Kidney (tissue), 14 donors: Measurements from ENCODE around the gene TMEM91. TPM values are rescaled to one million over a fixed set of nuclear protein-coding genes. Genes with fewer than 3 reads are reported as not detected.

Experiments
- DNase-seq, 5 donors: peaks; one replicate each; pipeline ENCODE4 v3.0.0-alpha.2; 2013 to 2020
- FAIRE-seq: peaks from 2 replicates; lab custom pipeline; 2012; peaks lifted over from hg19 to GRCh38; lab: Jason Lieb, UNC
- H3K27ac ChIP-seq, 2 donors: one replicate each; pipeline ENCODE4 v1.7.0; 2013; ENCODE audit warnings: low read depth in 2 of 2, low read length in 2 of 2, inconsistent platforms in 1 of 2
- H3K27me3 ChIP-seq: one replicate; pipeline ENCODE4 v1.7.1; 2013; ENCODE audit warnings: low read length, inconsistent platforms; ENCODE audit not compliant: control insufficient read depth, insufficient read depth
- H3K36me3 ChIP-seq, 3 donors: one replicate each; pipeline versions ENCODE4 v1.7.0 to v1.7.1; 2013; ENCODE audit warnings: low read length in 3 of 3, control low read depth in 1 of 3, inconsistent platforms in 1 of 3; ENCODE audit not compliant: insufficient read depth in 3 of 3, control insufficient read depth in 2 of 3
- H3K4me1 ChIP-seq, 3 donors: one replicate each; pipeline versions ENCODE4 v1.7.0 to v1.7.1; 2013; ENCODE audit warnings: low read length in 3 of 3, inconsistent platforms in 1 of 3, low read depth in 1 of 3; ENCODE audit not compliant: control insufficient read depth in 2 of 3, insufficient read depth in 2 of 3
- H3K4me3 ChIP-seq, 3 donors: one replicate each; pipeline versions ENCODE4 v1.7.0 to v1.8.1; 2013; ENCODE audit warnings: low read length in 3 of 3, control low read depth in 1 of 3, inconsistent platforms in 1 of 3
- H3K9ac ChIP-seq, 3 donors: one replicate each; pipeline versions ENCODE4 v1.7.0 to v1.7.1; 2013; ENCODE audit warnings: low read length in 3 of 3, control low read depth in 1 of 3, inconsistent platforms in 1 of 3
- H3K9me3 ChIP-seq, 3 donors: one replicate each; pipeline versions ENCODE4 v1.7.0 to v1.7.1; 2013; ENCODE audit warnings: low read length in 3 of 3, control low read depth in 1 of 3, inconsistent platforms in 1 of 3; ENCODE audit not compliant: control insufficient read depth in 2 of 3, insufficient read depth in 1 of 3
- CTCF ChIP-seq: IDR thresholded peaks from 3 replicates; pipeline ENCODE4 v1.5.1; 2012; ENCODE audit warnings: mild to moderate bottlenecking, moderate library complexity, borderline replicate concordance; ENCODE audit not compliant: insufficient read depth; ENCODE audit errors: extremely low read depth
- intact Hi-C: fragments of 100-400 bp; cut with DNase I; formaldehyde crosslinking; loops from one replicate; pipeline ENCODE4 v1.11.1; 2022
- polyA plus RNA-seq: library from polyadenylated mRNA; stranded (reverse); fragments of 350-450 nt; fragmentation: Illumina TruSeq; extraction: RNeasy Lipid Tissue Mini Kit (QIAGEN cat#74804); gene quantifications from one replicate; pipeline ENCODE4 v1.2.3, GENCODE V29; 2014; ENCODE audit warnings: low read depth, low replicate concordance; ENCODE audit not compliant: insufficient read depth
- total RNA-seq: library from RNA; stranded (reverse); fragmentation: NEBNext Ultra II Directional; extraction: Animal tissue kit (Norgen Biotek cat#: 25700); gene quantifications from one replicate; pipeline ENCODE4 v1.2.1, GENCODE V29; 2021
- donor health status: control.
- donor health status: control.
- donor health status: control.
- donor health status: control.
- donor health status: control.
- donor health status: DM: yes; HTN: yes; CAD: no.
- donor health status: Normal renal cell carcinoma (clear cell type).

Gene TMEM91
- total and polyA plus RNA-seq, 2 donors from 2014 or later, result 9.5 to 24.3 TPM

- FAIRE-seq, result no peak
- H3K9me3 ChIP-seq, result no peaks in the 10 kb centered on the region
- no peak for DNase-seq
- no peaks in the 10 kb centered on the region for H3K4me1 ChIP-seq
- no peaks in the 10 kb centered on the region for H3K27me3 ChIP-seq
- TF ChIP-seq CTCF, result no peak
- H3K4me3 ChIP-seq, result no peak overlapping the region
- peaks cover 0 to 2% (median 0%) of the 10 kb centered on the region in 3 donors for H3K36me3 ChIP-seq
- no peak overlapping the region for H3K27ac ChIP-seq
- intact Hi-C loops, result no loop called here
- H3K9ac ChIP-seq, result no peak overlapping the region
Observed at GRCh38 chr19:41384351-41384750, 8.0 kb downstream of the TMEM91 start.

- no peak for TF ChIP-seq CTCF
- intact Hi-C loops, result no loop called here
Observed at GRCh38 chr19:41386442-41386841, 10.1 kb downstream of the TMEM91 start.

GRCh38 chr19:41391618-41392017 is 15.3 kb downstream of the TMEM91 start:
- FAIRE-seq, result no peak
- Histone ChIP-seq H3K27ac (no peak overlapping the region), H3K9me3 (no peaks in the 10 kb centered on the region), H3K27me3 (no peaks in the 10 kb centered on the region), H3K9ac (no peak overlapping the region), H3K4me3 (no peak overlapping the region), H3K36me3 (peaks cover 2 to 14% (median 8%) of the 10 kb centered on the region in 3 donors), H3K4me1 (peaks cover 0 to 3% (median 0%) of the 10 kb centered on the region in 3 donors)
- TF ChIP-seq CTCF, result no peak
- intact Hi-C loops, result no loop called here
- no peak for DNase-seq

More at GRCh38 chr19:41386442-41386841, 10.1 kb downstream of the TMEM91 start:
- Histone ChIP-seq H3K4me1 (no peaks in the 10 kb centered on the region), H3K9ac (no peak overlapping the region), H3K27me3 (no peaks in the 10 kb centered on the region), H3K4me3 (no peak overlapping the region), H3K9me3 (no peaks in the 10 kb centered on the region), H3K36me3 (peaks cover under 1 to 10% (median 5%) of the 10 kb centered on the region in 3 donors), H3K27ac (no peak overlapping the region)
- no peak for DNase-seq
- no peak for FAIRE-seq

- no peak for FAIRE-seq
- peaks cover 0 to 7% (median 0%) of the 10 kb centered on the region in 3 donors for H3K4me1 ChIP-seq
- no peak overlapping the region for H3K27ac ChIP-seq
- no peak overlapping the region for H3K9ac ChIP-seq
- intact Hi-C loops, result no loop called here
- H3K9me3 ChIP-seq, result no peaks in the 10 kb centered on the region
- H3K4me3 ChIP-seq, result no peak overlapping the region
- no peak for TF ChIP-seq CTCF
- peaks cover 2 to 14% (median 6%) of the 10 kb centered on the region in 3 donors for H3K36me3 ChIP-seq
- no peak for DNase-seq
- H3K27me3 ChIP-seq, result no peaks in the 10 kb centered on the region
Observed at GRCh38 chr19:41392775-41393174, 16.4 kb downstream of the TMEM91 start.
